Osteocyte (in vitro differentiated cells): ENCODE results near the gene SIGLECL1. TPM values are rescaled to one million over a fixed set of nuclear protein-coding genes. Genes with fewer than 3 reads are reported as not detected.
A peak's percentile ranks its signal among the peaks of the same experiment; 100 is the strongest.
"Not testable (repeated sequence)": the region's sequence is repeated elsewhere in the genome, so short reads cannot be mapped to it uniquely, and the experiment has no call there.

Experiments used
- DNase-seq: peaks from one replicate; pipeline ENCODE4 v3.0.0; 2021; ENCODE audit warnings: mixed read lengths; ENCODE audit not compliant: unreplicated experiment; ENCODE audit errors: extremely low spot score
- H3K27ac Mint-ChIP-seq: one replicate; pipeline ENCODE4 v1.8.0; 2021; ENCODE audit warnings: mild to moderate bottlenecking, mixed read lengths; ENCODE audit not compliant: unreplicated experiment
- H3K27me3 Mint-ChIP-seq: one replicate; pipeline ENCODE4 v1.8.0; 2021; ENCODE audit warnings: mixed read lengths; ENCODE audit not compliant: unreplicated experiment
- H3K36me3 Mint-ChIP-seq: one replicate; pipeline ENCODE4 v1.8.0; 2021; ENCODE audit warnings: mixed read lengths; ENCODE audit not compliant: unreplicated experiment
- H3K4me1 Mint-ChIP-seq: one replicate; pipeline ENCODE4 v1.8.0; 2021; ENCODE audit warnings: mixed read lengths; ENCODE audit not compliant: unreplicated experiment
- H3K4me3 Mint-ChIP-seq: one replicate; pipeline ENCODE4 v1.8.0; 2021; ENCODE audit warnings: mild to moderate bottlenecking, moderate library complexity, mixed read lengths; ENCODE audit not compliant: unreplicated experiment
- H3K9me3 Mint-ChIP-seq: one replicate; pipeline ENCODE4 v1.8.0; 2021; ENCODE audit warnings: mixed read lengths; ENCODE audit not compliant: unreplicated experiment
- total RNA-seq: library from RNA; stranded (reverse); gene quantifications from 2 replicates; pipeline ENCODE4 v1.2.1, GENCODE V29; 2021
- TF ChIP-seq, protein P1 (sequence below): fragments of 200-600 bp; sonication (generic); IDR thresholded peaks from 2 replicates; pipeline ENCODE4 v1.5.0; 2021; ENCODE audit warnings: antibody characterized with exemption, mild to moderate bottlenecking, moderate library complexity

Gene SIGLECL1
- total RNA-seq, 1 donor from 2014 or later: not detected

DNA sequence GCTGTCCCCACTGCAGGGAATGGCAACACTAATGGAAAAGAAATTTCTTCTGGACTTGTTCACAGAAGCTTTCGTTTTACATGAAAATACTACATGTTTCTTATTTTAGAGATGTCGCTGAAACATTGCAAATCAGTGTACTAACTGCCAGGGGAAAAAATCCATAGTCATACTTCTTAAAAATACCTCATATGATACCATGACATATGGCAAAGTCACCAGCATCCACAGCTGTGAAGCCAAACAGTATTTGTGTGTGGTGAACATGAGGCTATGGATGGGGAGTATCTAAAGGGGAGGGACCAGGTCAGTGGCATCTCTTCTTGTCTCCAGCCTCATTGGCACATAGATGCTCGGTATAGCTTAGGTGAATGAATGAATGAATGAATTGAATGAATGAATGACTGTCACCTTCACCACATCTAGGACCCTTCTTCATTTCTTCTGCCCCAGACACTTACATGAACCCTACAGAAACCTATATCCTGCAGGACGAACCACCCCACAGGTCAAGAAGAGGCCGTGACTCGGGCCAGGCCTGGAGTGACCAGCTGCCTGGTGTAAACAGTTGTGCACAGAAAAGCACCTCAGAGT is 40.6 kb upstream of the SIGLECL1 start:
- H3K27ac Mint-ChIP-seq: no peak overlapping the region
- H3K9me3 Mint-ChIP-seq: peaks cover 14% of the 10 kb centered on the region
- no peak overlapping the region for H3K4me3 Mint-ChIP-seq
- H3K27me3 Mint-ChIP-seq: no peaks in the 10 kb centered on the region
- no peaks in the 10 kb centered on the region for H3K36me3 Mint-ChIP-seq
- no peak for DNase-seq
- TF ChIP-seq, protein P1, sequence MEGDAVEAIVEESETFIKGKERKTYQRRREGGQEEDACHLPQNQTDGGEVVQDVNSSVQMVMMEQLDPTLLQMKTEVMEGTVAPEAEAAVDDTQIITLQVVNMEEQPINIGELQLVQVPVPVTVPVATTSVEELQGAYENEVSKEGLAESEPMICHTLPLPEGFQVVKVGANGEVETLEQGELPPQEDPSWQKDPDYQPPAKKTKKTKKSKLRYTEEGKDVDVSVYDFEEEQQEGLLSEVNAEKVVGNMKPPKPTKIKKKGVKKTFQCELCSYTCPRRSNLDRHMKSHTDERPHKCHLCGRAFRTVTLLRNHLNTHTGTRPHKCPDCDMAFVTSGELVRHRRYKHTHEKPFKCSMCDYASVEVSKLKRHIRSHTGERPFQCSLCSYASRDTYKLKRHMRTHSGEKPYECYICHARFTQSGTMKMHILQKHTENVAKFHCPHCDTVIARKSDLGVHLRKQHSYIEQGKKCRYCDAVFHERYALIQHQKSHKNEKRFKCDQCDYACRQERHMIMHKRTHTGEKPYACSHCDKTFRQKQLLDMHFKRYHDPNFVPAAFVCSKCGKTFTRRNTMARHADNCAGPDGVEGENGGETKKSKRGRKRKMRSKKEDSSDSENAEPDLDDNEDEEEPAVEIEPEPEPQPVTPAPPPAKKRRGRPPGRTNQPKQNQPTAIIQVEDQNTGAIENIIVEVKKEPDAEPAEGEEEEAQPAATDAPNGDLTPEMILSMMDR: no peak
- no peaks in the 10 kb centered on the region for H3K4me1 Mint-ChIP-seq

DNA sequence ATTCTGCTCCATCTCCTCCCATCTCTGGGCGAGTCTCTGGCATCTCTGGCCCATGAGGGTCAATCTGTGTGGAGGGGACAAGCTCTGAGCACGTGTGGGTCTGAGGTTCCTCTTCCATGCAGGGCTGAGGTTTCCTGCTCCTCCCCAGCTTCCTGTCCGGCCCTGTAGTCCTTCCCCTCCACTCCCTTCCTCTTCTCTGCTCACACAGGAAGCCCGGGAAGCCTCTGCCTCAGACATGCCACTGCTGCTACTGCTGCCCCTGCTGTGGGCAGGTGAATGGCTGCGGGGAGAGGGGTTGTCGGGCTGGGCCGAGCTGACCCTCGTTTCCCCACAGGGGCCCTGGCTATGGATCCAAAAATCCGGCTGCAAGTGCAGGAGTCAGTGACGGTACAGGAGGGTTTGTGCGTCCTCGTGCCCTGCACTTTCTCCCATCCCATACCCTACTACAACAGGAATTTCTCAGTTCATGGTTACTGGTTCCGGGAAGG is 40.0 kb upstream of the SIGLECL1 start:
- H3K4me1 Mint-ChIP-seq, H3K27me3 Mint-ChIP-seq, H3K36me3 Mint-ChIP-seq, H3K4me3 Mint-ChIP-seq, H3K27ac Mint-ChIP-seq: not testable (repeated sequence)
- peaks cover 20% of the 10 kb centered on the region for H3K9me3 Mint-ChIP-seq
- peak; percentile 66 for DNase-seq

DNA sequence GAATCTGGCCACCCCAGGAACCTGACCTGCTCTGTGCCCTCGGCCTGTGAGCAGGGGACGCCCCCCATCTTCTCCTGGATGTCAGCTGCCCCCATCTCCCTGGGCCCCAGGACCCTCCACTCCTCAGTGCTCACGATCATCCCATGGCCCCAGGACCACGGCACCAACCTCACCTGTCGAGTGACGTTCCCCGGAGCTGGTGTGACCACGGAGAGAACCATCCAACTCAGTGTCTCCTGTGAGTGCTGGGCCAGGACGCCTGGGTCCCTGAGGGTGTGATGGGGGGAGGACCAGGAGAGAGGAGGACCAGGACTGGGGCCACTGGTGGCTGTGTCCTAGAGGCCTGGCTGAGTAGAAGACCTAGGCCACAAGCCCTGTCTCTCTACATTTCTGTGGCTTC is 39.0 kb upstream of the SIGLECL1 start:
- H3K9me3 Mint-ChIP-seq: peaks cover 25% of the 10 kb centered on the region
- TF ChIP-seq, protein P1: no peak

DNA sequence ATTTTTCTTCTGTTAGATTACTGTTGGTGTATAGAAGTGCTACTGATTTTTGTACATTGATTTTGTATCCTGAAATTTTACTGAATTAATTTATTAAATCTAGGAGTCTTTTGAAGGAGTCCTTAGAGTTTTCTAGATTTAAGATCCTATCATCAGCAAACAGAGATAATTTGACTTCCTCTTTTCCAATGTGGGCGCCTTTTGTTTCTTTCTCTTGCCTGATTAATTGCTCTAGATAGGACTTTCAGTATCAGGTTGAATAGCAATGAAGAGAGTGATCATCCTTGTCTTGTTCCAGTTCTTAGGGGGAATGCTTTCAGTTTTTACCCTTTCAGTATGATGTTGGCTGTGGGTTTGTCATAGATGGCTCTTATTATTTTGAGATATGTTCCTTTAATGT is 31.6 kb upstream of the SIGLECL1 start:
- H3K9me3 Mint-ChIP-seq: peaks cover 25% of the 10 kb centered on the region
- no peak overlapping the region for H3K4me3 Mint-ChIP-seq
- H3K4me1 Mint-ChIP-seq: no peaks in the 10 kb centered on the region
- no peaks in the 10 kb centered on the region for H3K27me3 Mint-ChIP-seq
- no peak for DNase-seq
- H3K27ac Mint-ChIP-seq: no peak overlapping the region
- TF ChIP-seq, protein P1: no peak
- H3K36me3 Mint-ChIP-seq: peaks cover 2% of the 10 kb centered on the region

More for the DNA sequence above, 39.0 kb upstream of the SIGLECL1 start:
- Mint-ChIP-seq H3K27me3 (no peaks in the 10 kb centered on the region), H3K27ac (no peak overlapping the region), H3K36me3 (peaks cover 2% of the 10 kb centered on the region), H3K4me1 (no peaks in the 10 kb centered on the region), H3K4me3 (no peak overlapping the region)
- peak; percentile 75 for DNase-seq

DNA sequence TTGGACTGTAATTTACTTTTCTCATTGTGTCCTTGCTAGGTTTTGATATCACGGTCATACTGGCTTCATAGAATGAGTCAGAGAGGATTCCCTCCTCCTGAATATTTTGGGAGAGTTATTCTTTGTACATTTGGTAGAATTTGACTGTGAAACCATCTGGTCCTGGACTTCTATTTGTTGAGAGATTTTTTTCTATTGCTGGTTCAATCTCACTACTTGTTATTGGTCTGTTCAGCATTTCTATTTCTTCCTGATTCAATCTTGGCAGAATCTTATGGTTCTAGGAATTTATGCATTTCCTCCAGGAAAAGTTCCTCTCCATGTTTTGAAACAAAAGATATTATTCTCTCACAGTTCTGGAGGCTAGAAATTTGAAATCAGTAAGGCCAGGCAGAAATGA is 30.9 kb upstream of the SIGLECL1 start:
- no peak for DNase-seq
- Mint-ChIP-seq H3K27me3 (no peaks in the 10 kb centered on the region), H3K27ac (no peak overlapping the region), H3K4me1 (no peaks in the 10 kb centered on the region), H3K9me3 (peaks cover 25% of the 10 kb centered on the region), H3K4me3 (no peak overlapping the region), H3K36me3 (peaks cover 2% of the 10 kb centered on the region)
- TF ChIP-seq, protein P1: no peak

DNA sequence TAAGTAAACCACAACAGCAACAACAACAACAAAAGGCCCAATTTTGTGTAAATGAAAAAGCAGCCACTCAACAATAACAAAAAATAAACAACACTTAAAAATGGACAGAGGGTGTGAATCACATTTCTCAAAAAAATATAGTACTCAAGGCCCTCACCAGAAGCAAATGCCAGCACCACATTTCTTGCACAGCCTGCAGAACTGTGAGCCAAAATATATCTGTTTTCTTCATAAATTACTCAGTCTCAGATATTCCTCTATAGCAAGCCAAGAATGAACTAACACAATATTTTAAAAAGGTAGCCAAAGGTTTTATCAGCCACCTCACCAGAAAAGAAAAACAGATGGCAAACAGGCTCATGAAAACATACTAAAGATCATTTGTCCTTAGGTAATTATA is 29.9 kb upstream of the SIGLECL1 start:
- TF ChIP-seq, protein P1: no peak
- no peaks in the 10 kb centered on the region for H3K36me3 Mint-ChIP-seq
- no peak overlapping the region for H3K4me3 Mint-ChIP-seq
- H3K4me1 Mint-ChIP-seq: no peaks in the 10 kb centered on the region
- peaks cover 18% of the 10 kb centered on the region for H3K9me3 Mint-ChIP-seq
- H3K27me3 Mint-ChIP-seq: no peaks in the 10 kb centered on the region
- H3K27ac Mint-ChIP-seq: no peak overlapping the region
- no peak for DNase-seq
